ENCODE results near the gene EPHB6.

Gene EPHB6

DNA sequence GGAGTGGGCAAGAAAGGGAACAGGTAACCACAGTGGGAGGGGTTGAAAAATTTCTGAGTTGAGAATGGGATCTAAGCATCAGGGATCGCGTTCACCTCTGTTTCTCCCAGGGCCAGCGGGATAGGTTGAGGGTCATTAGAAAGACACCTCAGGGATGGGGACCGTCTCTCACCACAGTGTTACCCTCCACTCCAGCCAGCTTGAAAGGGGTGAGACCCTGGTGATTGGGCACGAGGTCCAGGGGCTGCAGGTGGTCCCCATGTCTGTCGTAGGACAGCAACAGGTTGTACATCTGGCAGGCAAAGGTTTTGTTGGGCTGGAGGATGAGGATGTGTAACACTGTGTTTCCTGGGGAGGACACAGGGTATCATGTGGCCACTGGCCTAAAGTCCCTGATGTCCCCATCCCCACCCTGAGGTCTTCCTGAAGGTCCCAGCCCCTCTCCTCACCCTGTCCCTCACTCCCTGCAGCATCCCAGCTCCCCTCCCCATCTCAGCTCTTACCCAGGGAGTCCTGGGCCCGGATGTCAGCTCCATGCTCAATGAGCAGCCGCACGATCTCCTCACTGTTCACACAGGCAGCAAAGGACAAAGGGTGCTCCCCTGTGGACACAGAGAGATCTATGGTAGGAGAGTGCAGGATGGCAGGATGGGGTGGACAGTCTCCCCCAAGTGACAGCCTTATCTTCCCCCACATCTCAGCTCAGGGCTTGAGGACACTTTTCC lies 21.5 kb downstream of the EPHB6 start:
- Histone ChIP-seq H3K9me3 (ENCODE audit: control insufficient read depth, insufficient read depth, low read length) (no peaks in the 10 kb centered on the region), H3K27ac (ENCODE audit: low read depth, low read length) (no peak overlapping the region), H4K20me1 (ENCODE audit: control insufficient read depth, insufficient read depth, low read depth, low read length) (no peaks in the 10 kb centered on the region), H3F3A (ENCODE audit: control insufficient read depth, insufficient read depth) (no peaks in the 10 kb centered on the region), H3K4me3 (ENCODE audit: low read length) (no peak overlapping the region), H3K79me2 (ENCODE audit: control insufficient read depth, low read length) (no peaks in the 10 kb centered on the region), H3K27me3 (ENCODE audit: control insufficient read depth, low read length) (peaks cover 36% of the 10 kb centered on the region), H3K36me3 (ENCODE audit: control insufficient read depth, low read length) (no peaks in the 10 kb centered on the region), H3K4me2 (ENCODE audit: low read length) (no peak overlapping the region), H3K9me2 (replicated peaks; ENCODE audit: control insufficient read depth, low read length) (no peaks in the 10 kb centered on the region), H3K4me1 (ENCODE audit: control insufficient read depth, low read length) (no peaks in the 10 kb centered on the region)
- no peak for TF ChIP-seq CTCF (IDR thresholded peaks at IDR 0.05; ENCODE audit: low read depth, low read length, poor library complexity, severe bottlenecking)
- TF ChIP-seq EZH2phosphoT487 (IDR thresholded peaks at IDR 0.05; ENCODE audit: borderline replicate concordance, low read length), result no peak

- no peaks in the 10 kb centered on the region for H3K79me2 ChIP-seq (ENCODE audit: control insufficient read depth, low read length)
- no peak overlapping the region for H3K4me3 ChIP-seq (ENCODE audit: low read length)
- H4K20me1 ChIP-seq (ENCODE audit: control insufficient read depth, insufficient read depth, low read depth, low read length), result no peaks in the 10 kb centered on the region; the same call in 1 of the 2 replicates
- H3K27me3 ChIP-seq (ENCODE audit: control insufficient read depth, low read length), result peaks cover 42% of the 10 kb centered on the region
- H3K4me2 ChIP-seq (ENCODE audit: low read length), result no peak overlapping the region
- TF ChIP-seq EZH2phosphoT487 (IDR thresholded peaks at IDR 0.05; ENCODE audit: borderline replicate concordance, low read length), result no peak
- no peak for TF ChIP-seq CTCF (IDR thresholded peaks at IDR 0.05; ENCODE audit: low read depth, low read length, poor library complexity, severe bottlenecking)
- no peaks in the 10 kb centered on the region for H3F3A ChIP-seq (ENCODE audit: control insufficient read depth, insufficient read depth)
- no peaks in the 10 kb centered on the region for H3K9me3 ChIP-seq (ENCODE audit: control insufficient read depth, insufficient read depth, low read length)
- H3K9me2 ChIP-seq (replicated peaks; ENCODE audit: control insufficient read depth, low read length), result no peaks in the 10 kb centered on the region
- H3K27ac ChIP-seq (ENCODE audit: low read depth, low read length), result no peak overlapping the region
- H3K4me1 ChIP-seq (ENCODE audit: control insufficient read depth, low read length), result no peaks in the 10 kb centered on the region
- no peaks in the 10 kb centered on the region for H3K36me3 ChIP-seq (ENCODE audit: control insufficient read depth, low read length)
These were observed 22.4 kb downstream of the EPHB6 start for GRCh38 chr7:142876991-142877910.

DNA sequence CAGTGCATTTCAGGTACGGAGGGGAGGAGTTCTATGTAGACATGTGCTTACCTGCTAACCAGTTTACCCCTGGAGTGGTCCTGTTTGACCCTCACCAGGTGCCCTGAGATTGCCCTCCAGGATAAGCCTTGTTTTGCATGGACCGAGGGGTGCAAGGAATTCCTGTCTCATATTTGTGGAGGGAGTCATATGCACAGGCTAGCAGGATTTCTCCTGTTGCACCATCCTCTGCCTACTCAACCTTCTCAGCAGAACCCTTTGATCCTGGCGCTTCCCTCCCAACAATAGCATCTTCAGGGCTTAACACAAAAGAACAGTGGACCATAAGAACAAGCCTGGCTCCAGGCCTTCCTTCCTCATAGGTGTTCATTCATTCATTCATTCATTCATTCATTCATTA lies 23.4 kb downstream of the EPHB6 start:
- Histone ChIP-seq H3K9me2 (replicated peaks; ENCODE audit: control insufficient read depth, low read length) (no peaks in the 10 kb centered on the region), H3K4me3 (ENCODE audit: low read length) (no peak overlapping the region), H3K79me2 (ENCODE audit: control insufficient read depth, low read length) (no peaks in the 10 kb centered on the region), H4K20me1 (ENCODE audit: control insufficient read depth, insufficient read depth, low read depth, low read length) (no peaks in the 10 kb centered on the region; the same call in 1 of the 2 replicates), H3K4me1 (ENCODE audit: control insufficient read depth, low read length) (no peaks in the 10 kb centered on the region), H3K27ac (ENCODE audit: low read depth, low read length) (no peak overlapping the region), H3F3A (ENCODE audit: control insufficient read depth, insufficient read depth) (no peaks in the 10 kb centered on the region), H3K36me3 (ENCODE audit: control insufficient read depth, low read length) (no peaks in the 10 kb centered on the region), H3K4me2 (ENCODE audit: low read length) (no peak overlapping the region), H3K27me3 (ENCODE audit: control insufficient read depth, low read length) (peaks cover 45% of the 10 kb centered on the region), H3K9me3 (ENCODE audit: control insufficient read depth, insufficient read depth, low read length) (no peaks in the 10 kb centered on the region)
- TF ChIP-seq EZH2phosphoT487 (IDR thresholded peaks at IDR 0.05; ENCODE audit: borderline replicate concordance, low read length) (no peak), CTCF (IDR thresholded peaks at IDR 0.05; ENCODE audit: low read depth, low read length, poor library complexity, severe bottlenecking) (no peak)

Data from DOHH2 (cell line).